NCI-H2107 treated with DMSO at 0.1 percent for 48 hours (cell line): ENCODE measurements around the gene SPATA3.
"Not testable (repeated sequence)": the region's sequence is repeated elsewhere in the genome, so short reads cannot be mapped to it uniquely, and the experiment has no call there.

Source experiments
- DNase-seq: peaks from one replicate; lab custom pipeline; 2025; ENCODE audit not compliant: unreplicated experiment; lab: John Stamatoyannopoulos, UW

SPATA3 gene

GRCh38 chr2:230991598-230991997 is 4.3 kb upstream of the SPATA3 start:
- DNase-seq: no peak

- no peak for DNase-seq
Measured at GRCh38 chr2:230996661-230997060, 740 bp downstream of the SPATA3 start.

GRCh38 chr2:230998882-230999281 is 3.0 kb downstream of the SPATA3 start:
- no peak for DNase-seq

GRCh38 chr2:230999477-230999876 is 3.6 kb downstream of the SPATA3 start:
- DNase-seq: no peak

DNA sequence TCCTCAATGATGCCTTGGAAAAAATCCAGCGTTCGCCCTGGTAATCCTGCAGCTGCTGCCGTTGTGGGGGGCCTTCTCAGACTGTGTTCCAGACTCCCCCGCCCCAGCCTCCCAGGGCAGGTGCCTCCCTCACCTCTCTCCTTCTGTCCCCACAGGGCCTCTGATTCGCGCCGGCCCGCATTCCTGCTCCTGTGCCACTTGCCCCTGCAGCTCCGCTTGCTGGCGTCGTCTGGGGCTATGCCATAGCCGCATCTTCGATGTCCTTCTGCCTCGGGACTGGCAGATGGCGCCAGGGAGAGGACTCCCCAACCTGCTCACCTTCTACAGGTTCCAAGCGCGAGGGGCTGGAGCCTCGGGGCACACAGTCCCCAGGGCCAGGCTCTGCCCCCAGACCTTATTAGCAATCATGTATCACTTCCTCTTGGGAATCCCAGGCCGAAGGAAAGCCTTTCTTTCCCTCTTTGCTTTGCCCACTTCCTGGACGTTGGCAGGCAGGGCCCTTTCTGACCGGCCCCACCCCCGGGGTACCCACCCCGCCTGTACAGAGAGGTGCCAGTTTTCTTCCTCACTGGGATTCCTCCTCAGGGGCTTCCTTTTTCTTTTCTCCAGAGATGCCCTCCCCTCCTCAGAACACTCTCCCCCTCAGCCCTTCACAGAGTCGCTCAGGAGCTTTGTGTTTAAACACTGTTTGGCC is 4.4 kb downstream of the SPATA3 start:
- DNase-seq: no peak

DNA sequence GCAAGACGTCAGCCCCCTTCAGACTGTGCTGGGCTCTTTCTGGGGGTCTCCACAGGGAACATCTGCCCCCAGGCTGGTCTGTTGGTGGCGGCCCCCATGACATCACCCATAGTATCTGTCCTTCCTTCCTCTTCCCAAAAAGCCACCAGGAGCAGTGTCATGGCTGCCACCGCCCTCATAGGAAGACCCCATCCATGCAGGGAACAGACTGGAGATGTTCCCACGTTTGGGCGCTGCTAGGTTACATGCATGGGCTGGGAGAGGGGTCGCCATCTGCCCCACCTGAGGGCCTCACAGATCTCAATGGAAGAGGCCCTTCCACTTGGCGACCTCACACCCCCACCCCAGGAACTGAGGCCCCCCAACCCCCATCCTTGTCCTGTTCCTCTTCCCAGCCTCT is 5.1 kb downstream of the SPATA3 start:
- DNase-seq: no peak

DNA sequence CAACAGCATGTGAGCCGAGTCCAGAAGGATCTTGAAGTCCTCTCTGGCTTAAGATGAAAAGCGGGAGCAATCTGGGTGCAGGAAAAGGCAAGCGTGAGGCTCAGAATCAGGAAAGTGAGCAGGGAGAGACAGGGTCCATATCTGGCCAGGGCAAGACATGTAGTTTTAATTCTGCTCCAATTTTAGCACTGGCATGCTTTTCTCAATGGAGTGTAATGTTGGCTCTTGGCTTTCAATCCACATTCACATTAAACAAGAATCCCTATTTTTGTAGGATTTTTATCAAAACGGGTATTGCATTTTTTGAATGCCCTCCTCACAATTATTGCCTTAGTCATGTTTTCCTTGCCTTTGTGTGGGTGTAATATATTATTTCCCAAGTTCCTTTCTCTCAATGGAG is 6.0 kb downstream of the SPATA3 start:
- DNase-seq: no peak

DNA sequence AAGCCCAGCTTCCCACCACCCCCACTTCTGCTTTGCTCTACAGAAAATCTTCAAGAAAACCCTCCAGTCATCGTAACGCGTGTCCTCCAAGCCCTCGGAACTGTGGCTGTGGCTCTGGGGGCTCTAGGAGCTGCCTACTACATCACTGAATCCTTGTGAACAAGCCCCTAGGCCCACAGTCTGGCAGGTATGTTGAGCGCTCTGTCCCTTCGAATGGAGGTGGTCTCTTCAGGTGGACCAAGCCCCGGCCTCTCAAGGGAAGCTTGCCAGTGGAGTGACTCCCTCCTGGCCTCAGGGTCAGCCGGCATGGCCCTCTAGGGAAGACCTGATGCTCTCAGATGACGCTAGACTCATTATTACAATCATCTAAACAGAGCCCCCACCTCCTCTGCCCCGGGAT is 6.7 kb downstream of the SPATA3 start:
- DNase-seq: no peak

DNA sequence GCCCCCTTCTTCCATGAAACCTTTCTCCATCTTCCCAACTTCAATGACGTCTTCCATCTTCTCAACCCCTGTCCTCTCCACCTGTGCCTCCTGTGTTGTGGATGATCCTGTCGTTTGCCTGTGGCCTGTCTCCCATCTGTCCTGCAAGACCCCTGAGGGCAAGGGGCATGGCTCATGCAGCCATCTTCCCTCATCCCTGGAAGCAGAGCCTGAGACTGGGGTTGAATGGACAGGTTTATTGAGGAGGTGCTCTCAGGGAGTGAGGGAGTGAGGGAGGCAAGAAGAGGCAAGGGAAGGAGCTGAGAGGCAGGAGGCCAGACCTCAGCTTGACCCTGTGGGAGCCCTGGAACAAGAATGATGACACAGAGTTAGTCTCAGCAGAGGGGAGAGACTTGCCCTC is 7.3 kb downstream of the SPATA3 start:
- DNase-seq: no peak

- DNase-seq: not testable (repeated sequence)
Measured at GRCh38 chr2:231004930-231005329, 9.0 kb downstream of the SPATA3 start.

DNA sequence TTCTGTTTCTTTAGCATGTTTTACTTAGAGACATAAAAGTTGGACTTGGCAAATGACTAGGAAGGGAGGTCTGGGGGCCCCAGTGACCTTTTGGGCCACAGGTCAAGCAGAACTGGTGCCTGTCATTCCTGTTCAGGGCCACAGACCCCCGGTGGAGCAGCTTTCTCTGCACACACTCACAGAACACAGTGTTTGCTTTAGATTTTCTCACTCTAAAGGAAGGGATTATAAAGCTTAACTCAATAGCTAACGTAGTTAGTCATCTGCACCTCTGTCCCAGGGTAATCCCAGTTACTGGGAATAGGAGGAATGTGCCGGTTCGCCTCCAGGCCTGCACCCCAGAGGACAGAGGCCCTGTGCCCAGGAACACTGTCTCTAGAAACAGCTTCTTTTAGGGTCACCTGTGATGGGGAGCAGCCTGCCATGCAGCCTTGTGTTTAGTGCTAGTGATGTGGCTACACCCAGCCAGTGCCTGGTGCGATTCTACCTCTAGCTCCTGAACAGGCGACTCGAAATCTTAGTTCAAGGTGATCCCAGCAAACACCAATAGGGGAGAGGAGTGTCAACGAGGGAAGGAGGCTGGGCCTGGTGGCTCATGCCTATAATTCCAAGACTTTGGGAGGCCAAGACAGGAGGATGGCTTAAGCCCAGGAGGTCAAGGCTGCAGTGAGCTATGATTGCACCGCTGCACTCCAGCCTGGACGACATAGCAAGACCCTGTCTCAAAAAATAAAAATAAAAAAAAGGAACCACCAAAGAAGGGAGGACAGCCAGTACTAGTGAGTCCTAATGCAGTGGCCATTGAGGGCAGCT is 11.6 kb downstream of the SPATA3 start:
- DNase-seq: no peak

GRCh38 chr2:231008131-231008530 is 12.2 kb downstream of the SPATA3 start:
- DNase-seq: no peak

GRCh38 chr2:231009236-231009919 is 13.5 kb downstream of the SPATA3 start:
- peak; percentile 8 for DNase-seq

DNA sequence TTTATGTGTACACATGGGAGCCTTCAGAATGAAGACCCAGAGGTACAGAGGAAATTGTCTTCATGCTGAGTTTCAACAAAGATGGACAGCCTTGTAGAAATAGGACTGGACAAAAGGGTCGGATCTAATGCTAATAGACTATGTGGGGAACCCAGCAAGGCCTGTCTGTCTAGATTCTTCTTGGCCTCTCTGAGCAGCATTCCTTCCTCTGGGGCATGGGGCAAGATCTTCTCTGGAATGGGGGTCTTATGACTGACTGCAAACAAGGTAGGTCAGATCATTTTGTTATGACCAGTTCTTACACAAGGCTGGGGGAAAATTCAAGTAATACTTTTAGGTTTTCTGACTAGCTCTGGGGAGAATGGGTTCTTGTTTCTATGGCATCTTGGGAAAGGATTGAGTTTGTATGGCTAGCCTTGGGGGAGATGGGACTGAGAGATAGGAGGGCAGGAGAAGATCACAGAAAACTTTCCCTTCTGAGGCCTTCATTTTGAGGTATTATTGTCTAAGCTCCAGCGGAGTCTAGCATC is 14.3 kb downstream of the SPATA3 start:
- no peak for DNase-seq

GRCh38 chr2:231011526-231011925 is 15.6 kb downstream of the SPATA3 start:
- DNase-seq: no peak

DNA sequence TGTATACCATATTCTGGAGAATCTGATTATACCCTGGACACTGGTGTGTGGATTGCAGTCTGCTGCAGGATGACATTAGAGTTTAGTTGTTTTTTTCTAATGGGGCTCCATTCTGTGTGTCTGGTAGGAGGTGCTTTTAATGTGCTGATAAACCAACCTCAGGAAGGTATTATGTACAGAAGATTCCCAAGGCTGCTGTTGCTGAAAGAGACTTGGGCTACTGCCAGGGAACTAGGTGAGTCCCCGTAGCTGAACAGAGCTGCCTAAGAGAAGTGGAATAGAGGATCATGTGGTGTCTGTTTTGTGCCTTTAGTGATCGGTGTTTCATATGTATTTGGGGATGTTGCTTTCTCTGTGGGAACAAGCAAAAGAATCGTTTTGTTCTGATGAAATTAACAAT is 16.5 kb downstream of the SPATA3 start:
- DNase-seq: no peak

- no peak for DNase-seq
Measured at GRCh38 chr2:231013820-231014219, 17.9 kb downstream of the SPATA3 start.

- no peak for DNase-seq
Measured at GRCh38 chr2:231015478-231015877, 19.6 kb downstream of the SPATA3 start.

DNA sequence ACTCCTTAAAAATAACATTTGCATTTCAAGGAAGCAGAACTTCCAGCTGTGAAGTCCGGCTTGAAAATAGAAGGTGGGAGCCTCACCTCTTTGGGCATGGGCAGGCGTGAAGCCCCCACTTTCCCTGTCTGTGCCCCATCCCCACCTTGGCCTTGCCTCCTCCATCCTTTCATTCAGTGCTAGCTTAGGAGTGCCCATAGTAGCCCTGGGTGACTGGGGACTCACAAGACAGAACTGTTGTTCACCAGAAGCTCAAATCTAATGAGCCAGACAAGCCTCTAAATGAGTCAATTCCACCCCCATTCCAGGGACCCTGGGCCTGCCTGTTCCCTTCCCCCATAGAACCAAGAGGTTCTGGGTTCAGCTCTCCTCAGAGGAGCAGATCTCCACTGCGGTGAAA is 20.0 kb downstream of the SPATA3 start:
- DNase-seq: no peak

DNA sequence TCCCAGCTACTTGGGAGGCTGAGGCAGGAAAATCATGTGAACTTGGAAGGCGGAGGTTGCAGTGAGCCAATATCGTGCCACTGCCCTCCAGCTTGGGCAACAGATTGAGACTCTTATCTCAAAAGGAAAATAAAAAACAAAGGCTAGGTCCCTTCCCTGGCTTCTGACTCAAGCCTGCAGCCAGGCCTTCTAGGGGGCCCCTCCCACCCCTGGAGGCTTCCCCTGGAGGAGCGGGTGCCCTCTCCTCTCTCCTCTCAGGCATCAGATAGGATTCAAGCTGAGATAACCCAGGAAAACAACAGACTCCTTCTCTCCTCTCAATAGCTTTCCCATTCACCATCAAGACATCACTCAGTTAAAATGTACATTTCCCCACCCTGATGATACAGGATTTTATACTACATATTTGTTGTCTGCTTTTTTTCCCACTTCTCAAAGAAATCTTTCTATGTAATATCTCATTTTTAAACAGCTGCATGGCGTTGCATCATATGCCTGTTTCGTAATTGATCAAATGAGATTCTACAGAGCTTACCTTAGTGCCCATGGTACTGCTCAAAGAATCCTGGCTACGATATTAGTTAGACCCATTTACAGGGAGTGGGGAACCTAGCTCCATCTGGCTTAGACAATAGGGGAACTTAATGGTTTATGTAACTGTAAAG is 20.8 kb downstream of the SPATA3 start:
- no peak for DNase-seq

DNA sequence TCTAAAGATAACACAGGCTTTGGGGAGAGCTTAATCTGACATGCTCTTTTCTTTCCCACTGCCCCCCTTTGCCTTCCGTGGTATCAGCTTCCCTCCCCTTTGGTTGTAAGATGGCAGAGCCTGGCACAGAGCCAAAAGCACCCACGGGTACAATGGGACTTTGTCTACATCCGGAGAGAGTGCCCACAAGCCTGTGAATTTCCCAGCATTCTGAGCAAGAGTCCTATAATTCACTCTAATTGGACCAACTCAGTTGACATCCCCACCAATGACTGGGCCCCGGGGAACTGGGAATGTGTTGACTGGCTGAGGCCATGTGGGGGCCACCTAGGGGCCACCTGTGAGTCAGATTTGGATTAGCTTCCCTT is 21.3 kb downstream of the SPATA3 start:
- DNase-seq: no peak
